ENCODE measurements around the gene RYR3. TPM values are rescaled to one million over a fixed set of nuclear protein-coding genes. Genes with fewer than 3 reads are reported as not detected.

RYR3 gene
- 23.1 TPM for total RNA-seq

GRCh38 chr15:33310481-33311311, at the start of gene RYR3:
TSS of gene RYR3 (plus strand) at chr15:33310967. CDS start at chr15:33311046, 79 bp downstream.

Small RNAs within 50 kb of the gene (small RNA-seq; reads per million reads assigned to genes)
- gene RF00019, result not detected

Other genes with a start within 250 kb of the RYR3 start
- 2.1 TPM for gene FMN1, start 116.3 kb upstream of the RYR3 start, total RNA-seq

Data from diencephalon (tissue), 1 donor.